Subcutaneous abdominal adipose tissue (tissue), 5 donors: ENCODE data around the gene VPS13D.

Experiments used
- H3K27ac ChIP-seq: one replicate; pipeline ENCODE4 v1.7.0; 2013; ENCODE audit warnings: low read depth, mild to moderate bottlenecking, inconsistent platforms, low read length, moderate library complexity
- H3K27me3 ChIP-seq, 5 donors: one replicate each; pipeline ENCODE4 v1.7.0; 2013; ENCODE audit warnings: low read length in 5 of 5, inconsistent platforms in 1 of 5; ENCODE audit not compliant: control insufficient read depth in 5 of 5, insufficient read depth in 4 of 5
- H3K36me3 ChIP-seq, 5 donors: one replicate each; pipeline ENCODE4 v1.7.0; 2013; ENCODE audit warnings: low read length in 5 of 5; ENCODE audit not compliant: control insufficient read depth in 5 of 5, insufficient read depth in 5 of 5
- H3K4me1 ChIP-seq, 5 donors: one replicate each; pipeline ENCODE4 v1.7.0; 2013; ENCODE audit warnings: low read length in 5 of 5, mild to moderate bottlenecking in 3 of 5, moderate library complexity in 1 of 5; ENCODE audit not compliant: control insufficient read depth in 5 of 5, insufficient read depth in 5 of 5
- H3K4me3 ChIP-seq, 5 donors: one replicate each; pipeline ENCODE4 v1.7.0; 2013; ENCODE audit warnings: low read length in 5 of 5, low read depth in 1 of 5
- H3K9ac ChIP-seq, 5 donors: one replicate each; pipeline ENCODE4 v1.7.0; 2013; ENCODE audit warnings: low read length in 5 of 5, mild to moderate bottlenecking in 4 of 5, moderate library complexity in 3 of 5
- H3K9me3 ChIP-seq, 5 donors: one replicate each; pipeline ENCODE4 v1.7.0; 2013; ENCODE audit warnings: low read length in 5 of 5; ENCODE audit not compliant: control insufficient read depth in 5 of 5
- donor health status: healthy.
- donor health status: healthy.
- donor health status: healthy.
- donor health status: healthy.
- donor health status: healthy.

VPS13D gene

GRCh38 chr1:12472798-12473551 is 243.1 kb downstream of the VPS13D start:
- Histone ChIP-seq H3K4me3 (no peak overlapping the region), H3K4me1 (peaks cover 26 to 57% (median 56%) of the 10 kb centered on the region in 5 donors), H3K9me3 (no peaks in the 10 kb centered on the region), H3K9ac (no peak overlapping the region), H3K36me3 (peaks cover 0 to 2% (median 0%) of the 10 kb centered on the region in 5 donors), H3K27ac (peak overlapping the region; percentile 3), H3K27me3 (no peaks in the 10 kb centered on the region)

DNA sequence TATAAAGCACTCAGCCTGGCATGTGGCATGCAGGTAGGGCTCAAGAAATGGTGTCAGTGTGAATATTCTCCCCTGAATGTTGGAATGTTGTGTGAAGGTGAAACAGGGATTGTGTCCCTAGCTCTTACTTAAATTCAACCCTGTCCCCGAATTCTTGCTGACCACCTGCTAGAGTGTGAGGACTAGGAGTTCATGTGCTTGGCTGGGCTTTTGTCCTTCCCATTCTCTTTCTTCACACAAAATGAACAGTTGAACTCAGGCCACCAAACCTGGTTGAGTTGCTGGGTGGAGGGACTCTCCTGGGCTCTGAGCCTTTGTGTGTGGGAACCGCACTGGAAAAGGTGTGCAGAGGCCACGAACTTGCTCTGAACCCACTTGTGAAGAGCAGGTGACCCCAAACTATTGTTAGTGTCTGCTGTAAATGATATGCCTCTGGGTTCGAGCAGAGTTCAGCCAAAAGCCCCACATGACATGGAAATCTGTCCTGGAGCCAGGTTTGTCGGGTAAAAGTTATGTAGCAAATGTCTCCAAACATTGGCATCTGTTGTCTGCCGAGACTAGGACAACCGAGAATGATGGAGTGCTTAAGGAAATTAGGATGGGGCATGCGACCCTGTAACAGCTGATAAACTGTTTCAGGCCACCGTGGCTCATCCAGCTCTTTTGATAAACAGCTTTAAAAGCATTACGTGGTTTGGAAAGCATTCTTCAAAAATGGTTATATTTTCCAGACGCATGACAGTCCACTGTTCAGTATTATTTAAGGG is 243.9 kb downstream of the VPS13D start:
- Histone ChIP-seq H3K36me3 (peaks cover 0 to 2% (median 0%) of the 10 kb centered on the region in 5 donors), H3K9me3 (no peaks in the 10 kb centered on the region), H3K9ac (no peak overlapping the region), H3K4me3 (no peak overlapping the region), H3K27me3 (no peaks in the 10 kb centered on the region), H3K27ac (peak overlapping the region; percentile 80), H3K4me1 (peaks cover 29 to 65% (median 64%) of the 10 kb centered on the region in 5 donors)

- no peaks in the 10 kb centered on the region for H3K9me3 ChIP-seq
- H3K36me3 ChIP-seq = peaks cover 0 to 2% (median 0%) of the 10 kb centered on the region in 5 donors
- H3K4me1 ChIP-seq = peaks cover 29 to 72% (median 66%) of the 10 kb centered on the region in 5 donors
- H3K27ac ChIP-seq = peak overlapping the region; percentile 80
- no peaks in the 10 kb centered on the region for H3K27me3 ChIP-seq
- H3K4me3 ChIP-seq = no peak overlapping the region
- peak overlapping the region in 1 of 5 donors; percentile 3 for H3K9ac ChIP-seq
Observed at GRCh38 chr1:12475101-12475500, 245.3 kb downstream of the VPS13D start.

DNA sequence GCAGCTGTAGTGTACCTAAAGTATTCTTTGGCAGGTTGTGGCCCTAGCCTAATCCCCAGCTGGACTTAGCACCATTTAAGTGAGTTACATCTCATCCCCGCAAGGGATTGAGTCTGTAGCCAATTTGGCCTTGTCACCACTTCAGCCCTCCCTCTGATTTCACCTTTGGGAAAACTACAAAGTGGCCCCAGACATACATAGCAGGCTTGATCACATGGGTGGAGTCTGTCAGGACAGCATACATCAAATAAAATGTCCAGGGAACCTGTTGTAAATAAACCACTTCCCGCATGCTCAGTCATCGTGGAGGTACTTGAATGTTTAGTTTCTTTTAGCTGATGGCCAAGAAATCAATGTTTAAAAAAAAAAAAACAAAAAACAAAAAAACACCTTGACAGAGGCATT is 245.7 kb downstream of the VPS13D start:
- peaks cover 28 to 72% (median 68%) of the 10 kb centered on the region in 5 donors for H3K4me1 ChIP-seq

GRCh38 chr1:12475947-12476346 is 246.1 kb downstream of the VPS13D start:
- Histone ChIP-seq H3K4me3 (no peak overlapping the region), H3K9ac (no peak overlapping the region), H3K9me3 (no peaks in the 10 kb centered on the region), H3K27ac (peak overlapping the region; percentile 80), H3K27me3 (no peaks in the 10 kb centered on the region), H3K36me3 (peaks cover 0 to 2% (median 0%) of the 10 kb centered on the region in 5 donors), H3K4me1 (peaks cover 30 to 76% (median 72%) of the 10 kb centered on the region in 5 donors)

More for the DNA sequence above, 245.7 kb downstream of the VPS13D start:
- Histone ChIP-seq H3K4me3 (no peak overlapping the region), H3K27ac (peak overlapping the region; percentile 80), H3K36me3 (peaks cover 0 to 2% (median 0%) of the 10 kb centered on the region in 5 donors), H3K9ac (no peak overlapping the region), H3K9me3 (no peaks in the 10 kb centered on the region), H3K27me3 (no peaks in the 10 kb centered on the region)

DNA sequence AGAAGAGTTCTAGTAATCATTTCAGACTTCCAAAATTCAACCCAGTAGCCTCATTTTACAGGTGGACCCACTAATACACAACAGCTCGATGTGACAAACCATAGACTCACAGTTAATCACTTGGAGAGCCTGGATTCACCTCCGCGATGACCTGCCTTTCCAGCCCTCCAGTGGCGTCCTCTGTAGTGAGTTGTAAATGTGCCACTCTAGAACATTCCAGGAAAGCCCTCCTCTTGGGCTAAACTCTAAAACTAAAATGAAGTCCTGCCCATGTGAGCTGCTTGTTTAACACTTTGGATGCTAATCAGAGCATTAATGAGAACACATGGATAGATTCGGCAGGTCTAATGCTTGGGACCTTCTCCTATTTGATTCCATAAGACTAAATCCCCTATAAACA is 247.5 kb downstream of the VPS13D start:
- Histone ChIP-seq H3K27ac (peak overlapping the region; percentile 80), H3K4me1 (peaks cover 33 to 82% (median 79%) of the 10 kb centered on the region in 5 donors), H3K9me3 (no peaks in the 10 kb centered on the region), H3K27me3 (no peaks in the 10 kb centered on the region), H3K4me3 (no peak overlapping the region), H3K36me3 (peaks cover 0 to under 1% (median 0%) of the 10 kb centered on the region in 5 donors), H3K9ac (no peak overlapping the region)

GRCh38 chr1:12477936-12478611 is 248.2 kb downstream of the VPS13D start:
- Histone ChIP-seq H3K36me3 (no peaks in the 10 kb centered on the region), H3K4me3 (peak overlapping the region in 2 of 5 donors; percentile 10 to 15), H3K4me1 (peaks cover 33 to 78% (median 74%) of the 10 kb centered on the region in 5 donors), H3K27me3 (no peaks in the 10 kb centered on the region), H3K27ac (peak overlapping the region; percentile 80), H3K9ac (peak overlapping the region in 4 of 5 donors; percentile 14 to 49 (median 32)), H3K9me3 (no peaks in the 10 kb centered on the region)

DNA sequence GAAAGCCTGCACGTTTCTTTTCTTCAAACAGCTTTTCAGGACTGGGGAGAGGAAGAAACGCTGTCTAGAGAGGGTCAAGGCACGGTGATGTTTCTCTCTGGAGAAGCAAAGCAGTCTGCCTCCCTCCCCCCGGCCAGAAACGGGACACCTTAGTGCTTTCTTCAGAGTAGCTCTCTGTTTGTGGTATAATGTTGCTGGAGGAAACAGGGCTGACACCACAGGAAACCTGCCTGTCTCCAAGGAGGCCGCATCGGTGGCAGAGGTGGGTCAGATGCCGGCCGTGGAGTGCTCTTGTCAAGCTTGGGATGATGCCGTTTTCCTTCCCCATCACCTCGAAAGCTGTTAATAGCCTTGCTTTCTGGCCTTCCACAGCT is 248.8 kb downstream of the VPS13D start:
- Histone ChIP-seq H3K36me3 (no peaks in the 10 kb centered on the region), H3K27ac (peak overlapping the region; percentile 80), H3K4me3 (peak overlapping the region in 2 of 5 donors; percentile 10 to 15), H3K27me3 (no peaks in the 10 kb centered on the region), H3K9ac (peak overlapping the region in 2 of 5 donors; percentile 25 to 39), H3K9me3 (no peaks in the 10 kb centered on the region), H3K4me1 (peaks cover 33 to 72% (median 68%) of the 10 kb centered on the region in 5 donors)

DNA sequence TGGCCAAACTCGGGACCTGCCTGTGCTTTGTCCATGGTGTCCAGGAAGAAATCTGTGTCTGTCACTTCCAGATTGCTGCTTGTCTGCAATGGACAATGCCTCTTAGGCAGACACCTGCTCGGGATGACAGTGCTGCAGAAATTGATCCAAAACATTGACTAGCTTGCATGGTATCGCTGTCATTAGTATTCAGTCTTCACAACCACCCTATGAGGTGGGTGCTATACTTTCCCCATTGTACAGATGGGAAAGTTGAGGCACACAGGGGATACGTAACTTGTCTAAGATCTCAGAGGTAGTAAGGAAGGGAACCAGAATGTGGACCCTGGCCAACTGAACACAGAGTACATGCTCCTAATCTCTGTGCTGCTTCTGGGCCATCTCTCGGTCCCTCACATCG is 249.5 kb downstream of the VPS13D start:
- Histone ChIP-seq H3K4me3 (no peak overlapping the region), H3K27ac (peak overlapping the region; percentile 80), H3K9me3 (no peaks in the 10 kb centered on the region), H3K9ac (peak overlapping the region in 1 of 5 donors; percentile 18), H3K36me3 (no peaks in the 10 kb centered on the region), H3K27me3 (no peaks in the 10 kb centered on the region), H3K4me1 (peaks cover 28 to 65% (median 61%) of the 10 kb centered on the region in 5 donors)
